WTC11 (cell line): ENCODE measurements around the gene PDS5A. TPM values are rescaled to one million over a fixed set of nuclear protein-coding genes. Genes with fewer than 3 reads are reported as not detected.

Source experiments
- ATAC-seq: fragments of 200-7000 bp; cut with Tn5 transposase; 2 replicates; pipeline ENCODE4 v1.10.0; 2021; ENCODE audit warnings: mild to moderate bottlenecking, moderate library complexity
- CTCF ChIA-PET: fragments of 300-600 bp; sonication (Branson Sonifier 250); formaldehyde crosslinking; loops from one replicate; lab custom pipeline; 2021; ENCODE audit warnings: antibody characterized with exemption; lab: Charles Lee
- POLR2A ChIA-PET: fragments of 350-600 bp; sonication (Branson Sonifier 250); formaldehyde crosslinking; loops from one replicate; lab custom pipeline; 2021; ENCODE audit warnings: antibody characterized with exemption; lab: Charles Lee
- DNase-seq: peaks from one replicate; pipeline ENCODE4 v3.0.0; 2021; ENCODE audit warnings: low spot score
- H3K27ac Mint-ChIP-seq: 2 replicates; pipeline ENCODE4 v1.8.0; 2021; ENCODE audit warnings: mixed read lengths
- H3K27me3 Mint-ChIP-seq: 2 replicates; pipeline ENCODE4 v1.8.0; 2021; ENCODE audit warnings: low read depth, mild to moderate bottlenecking, moderate library complexity, mixed read lengths
- H3K36me3 Mint-ChIP-seq: 2 replicates; pipeline ENCODE4 v1.8.0; 2021; ENCODE audit warnings: mixed read lengths
- H3K4me1 Mint-ChIP-seq: 2 replicates; pipeline ENCODE4 v1.8.0; 2022; ENCODE audit warnings: mixed read lengths
- H3K4me3 Mint-ChIP-seq: 2 replicates; pipeline ENCODE4 v1.8.0; 2021; ENCODE audit warnings: mild to moderate bottlenecking, moderate library complexity, mixed read lengths
- H3K9me3 Mint-ChIP-seq: 2 replicates; pipeline ENCODE4 v1.8.0; 2021; ENCODE audit warnings: mixed read lengths
- AFF4 ChIP-seq: sonication (generic); formaldehyde crosslinking; IDR thresholded peaks from 2 replicates; pipeline ENCODE4 v1.8.1; 2023; ENCODE audit warnings: mild to moderate bottlenecking, missing genetic modification reagents, borderline replicate concordance
- AR ChIP-seq: fragments of 250-450 bp; sonication (Bioruptor Pico); IDR thresholded peaks from 2 replicates; pipeline ENCODE4 v1.9.0; 2021; ENCODE audit warnings: mild to moderate bottlenecking
- ARID4B ChIP-seq: sonication (generic); formaldehyde crosslinking; IDR thresholded peaks from 2 replicates; pipeline ENCODE4 v1.8.0; 2023; ENCODE audit warnings: missing genetic modification reagents, mild to moderate bottlenecking, borderline replicate concordance
- ATF3 ChIP-seq: sonication (generic); formaldehyde crosslinking; conservative IDR thresholded peaks from 2 replicates; pipeline ENCODE4 v1.8.1; 2022; ENCODE audit warnings: mild to moderate bottlenecking, missing genetic modification reagents
- FOXK1 ChIP-seq: sonication (generic); formaldehyde crosslinking; IDR thresholded peaks from 2 replicates; pipeline ENCODE4 v1.8.0; 2022; ENCODE audit warnings: mild to moderate bottlenecking, moderate library complexity, missing genetic modification reagents
- GRHL2 ChIP-seq: fragments of 250-450 bp; sonication (Bioruptor Pico); IDR thresholded peaks from 2 replicates; pipeline ENCODE4 v1.8.0; 2022; ENCODE audit warnings: mild to moderate bottlenecking, moderate library complexity; ENCODE audit not compliant: insufficient replicate concordance, severe bottlenecking
- HMGXB4 ChIP-seq: sonication (generic); formaldehyde crosslinking; IDR thresholded peaks from 2 replicates; pipeline ENCODE4 v1.8.1; 2023; ENCODE audit warnings: mild to moderate bottlenecking, moderate library complexity, missing genetic modification reagents
- NFYB ChIP-seq: sonication (generic); formaldehyde crosslinking; conservative IDR thresholded peaks from 2 replicates; pipeline ENCODE4 v1.8.0; 2022; ENCODE audit warnings: low read depth, missing genetic modification reagents
- NR1H2 ChIP-seq: sonication (generic); formaldehyde crosslinking; IDR thresholded peaks from 2 replicates; pipeline ENCODE4 v1.9.0; 2021; ENCODE audit warnings: mild to moderate bottlenecking, moderate library complexity, missing genetic modification reagents
- NR2C2 ChIP-seq: sonication (generic); formaldehyde crosslinking; IDR thresholded peaks from 2 replicates; pipeline ENCODE4 v1.8.0; 2022; ENCODE audit warnings: mild to moderate bottlenecking, missing genetic modification reagents
- NR3C1 ChIP-seq: sonication (generic); formaldehyde crosslinking; conservative IDR thresholded peaks from 2 replicates; pipeline ENCODE4 v1.8.1; 2023; ENCODE audit warnings: low read depth, mild to moderate bottlenecking, missing genetic modification reagents
- PRRX2 ChIP-seq: fragments of 250-450 bp; sonication (Bioruptor Pico); IDR thresholded peaks from 2 replicates; pipeline ENCODE4 v1.8.0; 2021; ENCODE audit warnings: mild to moderate bottlenecking
- TEAD4 ChIP-seq: sonication (generic); formaldehyde crosslinking; IDR thresholded peaks from 2 replicates; pipeline ENCODE4 v1.8.0; 2022; ENCODE audit warnings: mild to moderate bottlenecking, missing genetic modification reagents
- USF1 ChIP-seq: sonication (generic); formaldehyde crosslinking; IDR thresholded peaks from 2 replicates; pipeline ENCODE4 v1.8.0; 2022; ENCODE audit warnings: mild to moderate bottlenecking, missing genetic modification reagents
- USF2 ChIP-seq: sonication (generic); formaldehyde crosslinking; IDR thresholded peaks from 2 replicates; pipeline ENCODE4 v1.8.1; 2023; ENCODE audit warnings: mild to moderate bottlenecking, missing genetic modification reagents, moderate library complexity
- ZBTB43 ChIP-seq: sonication (generic); formaldehyde crosslinking; IDR thresholded peaks from 2 replicates; pipeline ENCODE4 v1.8.1; 2023; ENCODE audit warnings: mild to moderate bottlenecking, missing genetic modification reagents
- total RNA-seq: library from RNA; stranded (reverse); gene quantifications from 3 replicates; pipeline ENCODE4 v1.2.3, GENCODE V29; 2021

The PDS5A gene
- total RNA-seq, 1 experiment from 2014 or later, result 61.7 TPM

GRCh38 chr4:39825741-39826231, 151.9 kb downstream of the PDS5A start (continued):
- no peak for TF ChIP-seq ZBTB43 (CRISPR knock-in tag)
- no peak for TF ChIP-seq NR1H2 (CRISPR knock-in tag)
- TF ChIP-seq NFYB (CRISPR knock-in tag), result no peak
- TF ChIP-seq USF1, result no peak

GRCh38 chr4:39825090-39825489, 152.6 kb downstream of the PDS5A start:
- ATAC-seq (no peak), DNase-seq (no peak)
- POLR2A ChIA-PET, result interaction anchor here (0.5 kb wide), 1 partner anchor 300 kb away, joined by 4 read pairs; no protein-coding TSS in a partner anchor
- CTCF ChIA-PET, result no interaction called here
- H3K9me3 Mint-ChIP-seq, result no peaks in the 10 kb centered on the region
- H3K36me3 Mint-ChIP-seq, result peaks cover 26% of the 10 kb centered on the region
- TF ChIP-seq USF2 (CRISPR knock-in tag) (no peak), GRHL2 (CRISPR knock-in tag) (no peak), FOXK1 (CRISPR knock-in tag) (no peak), NFYB (CRISPR knock-in tag) (no peak)
- peaks cover 7% of the 10 kb centered on the region for H3K4me1 Mint-ChIP-seq
- H3K4me3 Mint-ChIP-seq, result no peak overlapping the region
- H3K27ac Mint-ChIP-seq, result no peak overlapping the region
- no peaks in the 10 kb centered on the region for H3K27me3 Mint-ChIP-seq

GRCh38 chr4:39823191-39823590, 154.5 kb downstream of the PDS5A start:
- ChIA-PET CTCF (no interaction called here), POLR2A (no interaction called here)
- H3K36me3 Mint-ChIP-seq, result peaks cover 17% of the 10 kb centered on the region
- no peak for ATAC-seq
- H3K4me1 Mint-ChIP-seq, result peaks cover 11% of the 10 kb centered on the region
- H3K9me3 Mint-ChIP-seq, result no peaks in the 10 kb centered on the region
- H3K27ac Mint-ChIP-seq, result peak overlapping the region; percentile 55
- H3K27me3 Mint-ChIP-seq, result no peaks in the 10 kb centered on the region
- DNase-seq, result no peak
- H3K4me3 Mint-ChIP-seq, result no peak overlapping the region
- TF ChIP-seq TEAD4 (CRISPR knock-in tag) (no peak), AFF4 (CRISPR knock-in tag) (no peak), NR3C1 (CRISPR knock-in tag) (no peak), ARID4B (CRISPR knock-in tag) (no peak), NR2C2 (CRISPR knock-in tag) (no peak), HMGXB4 (CRISPR knock-in tag) (no peak), ATF3 (CRISPR knock-in tag) (no peak), AR (CRISPR knock-in tag) (no peak), PRRX2 (CRISPR knock-in tag) (no peak)
